ENCODE measurements around the gene CASP6.

GRCh38 chr4:109648266-109648996 lies 54.8 kb downstream of the CASP6 start:
- TF ChIP-seq CTCF (IDR thresholded peaks at IDR 0.05) = no peak
- TF ChIP-seq POLR2A (IDR thresholded peaks at IDR 0.05) = no peak
- no peak for TF ChIP-seq EP300 (IDR thresholded peaks at IDR 0.05)
